HG02763 (cell line): ENCODE results near the gene PLEKHM3.

Experiments
- ATAC-seq: cut with Tn5 transposase; IDR thresholded peaks from one replicate; pipeline ENCODE4 v1.9.1; 2021; ENCODE audit warnings: mild to moderate bottlenecking, moderate library complexity; ENCODE audit not compliant: unreplicated experiment

Gene PLEKHM3

DNA sequence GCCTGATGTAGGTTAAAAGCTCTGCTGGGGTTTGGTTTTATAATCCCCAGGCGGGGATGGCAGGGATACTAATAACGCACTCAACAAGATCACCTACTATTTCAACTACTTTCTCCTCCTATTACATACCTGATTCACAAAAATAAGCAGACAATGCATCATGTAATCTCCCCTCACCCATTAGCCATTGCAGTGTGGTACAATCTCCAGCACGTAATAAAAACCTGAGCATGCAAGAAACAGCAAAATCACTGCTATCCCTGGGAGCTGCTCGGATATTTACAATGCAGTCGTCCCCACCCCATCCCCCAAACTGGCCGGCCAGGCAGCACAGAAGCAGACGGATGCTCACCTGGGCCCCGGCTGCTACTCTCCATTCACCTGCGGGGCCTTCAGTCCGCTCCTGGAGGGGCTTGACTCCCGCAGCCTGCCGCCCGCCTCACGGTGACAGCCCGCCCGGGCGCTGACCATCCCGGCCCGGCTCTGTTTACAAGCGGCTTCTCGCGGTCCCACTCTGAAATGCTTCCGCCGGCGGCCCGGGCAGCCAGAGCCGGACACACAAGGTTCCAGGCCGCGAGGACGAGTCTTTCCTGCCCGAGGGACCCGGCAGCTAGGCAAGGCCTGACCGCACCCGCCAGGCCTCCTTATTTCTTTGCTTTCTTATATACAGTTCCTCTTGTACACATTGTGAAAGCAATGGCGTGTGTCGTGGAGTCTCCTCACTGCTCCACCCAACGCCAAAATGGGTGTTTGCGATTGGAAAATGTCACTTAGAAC, at the start of gene PLEKHM3:
Gene PLEKHM3 (minus strand): TSS at position 491 of the 777 bp plus-strand sequence. CDS start 23,888 bp downstream, outside the sequence.
- ATAC-seq, result peak; percentile 95

GRCh38 chr2:208074610-208075356, 49.5 kb upstream of the PLEKHM3 start:
- no peak for ATAC-seq

DNA sequence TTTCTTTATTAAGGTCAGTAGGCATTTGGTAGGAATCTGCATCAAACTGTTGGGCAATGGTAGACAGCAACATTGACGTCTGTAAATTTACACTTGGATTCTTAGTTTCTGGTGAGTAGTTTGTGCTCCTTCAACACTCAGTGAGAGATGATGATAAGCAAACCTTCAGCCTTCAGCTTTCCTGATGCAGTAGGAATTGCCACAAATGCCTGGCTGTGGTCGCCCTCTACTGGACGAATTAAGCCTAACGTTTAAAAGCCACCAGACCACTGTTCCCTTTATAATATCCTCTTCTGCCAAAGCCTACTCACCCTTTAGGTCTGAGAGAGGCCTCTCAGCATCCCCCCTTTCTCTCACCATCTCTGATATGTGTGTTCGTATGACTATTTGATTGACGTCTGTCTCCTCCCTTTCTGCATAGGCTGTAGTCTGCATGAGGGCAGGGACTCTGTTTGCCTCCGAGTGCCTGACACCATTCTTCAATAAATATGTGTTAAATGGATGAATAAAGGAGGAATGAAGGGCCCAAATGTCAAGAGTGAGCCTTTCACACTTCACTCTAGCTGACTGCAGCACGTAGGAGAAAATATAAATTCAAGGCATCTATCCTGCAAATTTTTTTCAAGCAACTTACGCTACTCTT, 47.0 kb upstream of the PLEKHM3 start:
- peak; percentile 74 for ATAC-seq

DNA sequence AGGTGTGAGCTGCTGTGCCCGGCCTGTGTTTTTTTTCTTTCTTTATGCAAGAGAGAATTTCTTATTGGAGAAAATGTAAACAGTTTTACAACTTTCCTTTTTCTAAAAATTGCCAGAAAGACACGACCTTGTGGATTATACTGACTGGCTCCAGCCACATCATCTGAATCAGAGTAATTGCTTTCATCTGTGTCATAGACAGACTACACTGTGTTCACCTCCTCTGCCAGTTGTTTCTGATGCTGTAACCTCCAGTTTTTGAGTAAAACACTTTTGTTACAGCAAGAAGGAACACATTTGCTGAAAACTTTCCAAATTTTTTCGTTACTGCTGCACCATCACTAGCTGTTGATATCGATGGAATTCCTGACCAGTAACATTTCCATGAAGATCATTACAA, 43.9 kb upstream of the PLEKHM3 start:
- ATAC-seq, result no peak

GRCh38 chr2:208066016-208066415, 40.7 kb upstream of the PLEKHM3 start:
- no peak for ATAC-seq

- no peak for ATAC-seq
Measured at GRCh38 chr2:208065476-208065875, 40.1 kb upstream of the PLEKHM3 start.

DNA sequence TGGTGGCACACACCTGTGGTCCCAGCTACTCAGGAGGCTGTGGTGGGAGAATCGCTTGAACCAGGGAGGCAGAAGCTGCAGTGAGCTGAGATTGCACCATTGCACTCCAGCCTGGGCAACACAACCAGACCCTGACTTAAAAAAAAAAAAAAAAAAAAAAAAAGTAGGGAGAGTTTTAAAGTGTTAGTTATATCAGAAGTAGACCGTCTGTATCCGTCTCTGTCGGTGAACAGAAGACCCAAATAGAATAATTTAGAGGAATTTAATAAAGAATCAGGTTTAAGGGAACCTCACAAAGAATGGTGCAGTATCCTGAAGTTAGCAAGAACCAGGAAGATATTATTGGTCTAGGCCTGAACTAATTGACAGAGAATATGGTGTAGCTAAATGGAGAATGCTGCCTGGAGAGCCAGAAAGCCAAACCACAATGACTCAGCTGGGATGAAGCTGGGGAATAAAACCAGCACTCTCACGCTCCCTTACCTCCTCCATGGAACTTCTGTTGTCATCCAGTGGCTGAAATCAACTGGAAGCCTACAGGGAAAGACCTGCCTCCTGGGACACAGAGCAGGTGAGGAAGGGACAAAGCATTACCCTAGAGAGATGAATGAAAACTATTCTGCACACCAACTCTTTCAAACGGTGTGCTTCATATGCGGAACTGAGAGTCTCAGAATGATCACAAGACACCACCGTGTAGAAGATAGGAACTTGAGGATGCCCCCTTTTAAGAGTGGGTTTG, 39.1 kb upstream of the PLEKHM3 start:
- no peak for ATAC-seq

GRCh38 chr2:208062961-208063360, 37.6 kb upstream of the PLEKHM3 start:
- no peak for ATAC-seq

DNA sequence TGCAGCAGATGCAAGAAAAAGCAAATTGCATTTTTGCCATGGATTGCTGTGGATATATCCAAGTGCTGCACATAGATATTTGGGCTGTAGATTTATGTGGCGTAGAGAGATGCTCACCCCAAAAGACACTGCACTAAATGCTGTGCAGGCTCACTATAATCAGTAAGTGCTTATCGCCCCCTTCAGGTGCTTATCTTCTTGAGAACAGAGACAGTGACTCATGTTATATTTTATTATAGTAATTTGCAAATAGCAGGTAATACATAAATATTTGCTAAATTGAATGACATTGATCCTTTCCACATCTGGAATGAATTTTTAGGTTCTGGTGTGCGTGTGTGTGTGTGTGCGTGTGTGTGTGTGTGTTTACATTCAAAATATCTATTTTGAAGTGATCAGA, 36.8 kb upstream of the PLEKHM3 start:
- no peak for ATAC-seq

- no peak for ATAC-seq
Measured at GRCh38 chr2:208057108-208057507, 31.8 kb upstream of the PLEKHM3 start.

GRCh38 chr2:208049441-208049840, 24.1 kb upstream of the PLEKHM3 start:
- no peak for ATAC-seq

- ATAC-seq, result no peak
Measured at GRCh38 chr2:208049006-208049405, 23.7 kb upstream of the PLEKHM3 start.

DNA sequence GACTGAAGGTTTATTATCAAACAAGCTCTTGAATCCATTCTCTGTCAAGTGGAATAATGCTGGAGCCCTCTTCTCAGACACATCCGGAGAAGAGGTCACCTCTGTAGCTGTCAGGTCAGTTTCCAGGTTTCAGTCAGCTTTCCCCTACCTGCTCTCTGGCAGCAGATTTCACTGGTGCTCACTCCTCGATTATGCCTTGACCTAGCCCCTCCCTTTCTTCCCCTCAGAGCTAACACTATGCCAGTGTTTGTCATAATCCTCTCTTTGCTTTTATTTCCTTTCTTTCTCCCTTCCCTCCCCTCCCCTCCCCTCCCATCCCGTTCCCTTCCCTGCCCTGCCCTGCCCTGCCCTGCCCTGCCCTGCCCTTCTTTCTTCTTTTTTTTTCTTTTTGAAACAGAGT, 22.5 kb upstream of the PLEKHM3 start:
- no peak for ATAC-seq

DNA sequence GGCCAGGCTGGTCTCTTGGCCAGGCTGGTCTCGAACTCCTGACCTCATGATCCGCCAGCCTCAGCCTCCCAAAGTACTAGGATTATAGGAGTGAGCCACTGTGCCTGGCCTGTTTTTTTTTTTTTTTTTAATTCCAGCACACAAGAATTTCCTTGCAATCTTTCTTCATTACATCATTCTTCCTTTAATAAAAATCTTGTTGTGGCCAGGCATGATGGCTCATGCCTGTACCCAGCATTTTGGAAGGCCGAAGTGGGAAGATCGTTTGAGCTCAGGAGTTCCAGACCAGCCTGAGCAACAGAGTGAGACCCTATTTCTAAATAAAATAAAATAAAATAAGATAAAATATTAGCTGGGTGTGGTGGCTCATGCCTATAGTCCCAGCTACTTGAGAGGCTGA, 21.4 kb upstream of the PLEKHM3 start:
- ATAC-seq, result no peak

GRCh38 chr2:208042450-208042849, 17.1 kb upstream of the PLEKHM3 start:
- ATAC-seq, result no peak

GRCh38 chr2:208042041-208042440, 16.7 kb upstream of the PLEKHM3 start:
- ATAC-seq, result no peak

- peak; percentile 58 for ATAC-seq
Measured at GRCh38 chr2:208040199-208041171, 15.2 kb upstream of the PLEKHM3 start.

- ATAC-seq, result no peak
Measured at GRCh38 chr2:208039376-208040110, 14.2 kb upstream of the PLEKHM3 start.
